PC-3 (cell line): ENCODE results near the gene NLGN3. TPM values are rescaled to one million over a fixed set of nuclear protein-coding genes. Genes with fewer than 3 reads are reported as not detected.

ENCODE experiments used
- ATAC-seq: fragments of 200-7000 bp; cut with Tn5 transposase; 2 replicates; pipeline ENCODE4 v1.9.1; 2020; ENCODE audit warnings: mild to moderate bottlenecking, moderate library complexity
- BruUV-seq: library from RNA; stranded (reverse); fragments of 400-500 nt; replicated peaks from 2 replicates; lab custom pipeline; 2021; lab: Mats Ljungman, UMichigan
- CTCF ChIA-PET: fragments of 300-600 bp; sonication (Branson Sonifier 250); formaldehyde crosslinking; loops from one replicate; lab custom pipeline; 2022; ENCODE audit warnings: antibody characterized with exemption; lab: Charles Lee
- POLR2A ChIA-PET: fragments of 300-600 bp; sonication (Branson Sonifier 250); formaldehyde crosslinking; loops from one replicate; lab custom pipeline; 2022; ENCODE audit warnings: antibody characterized with exemption; ENCODE audit not compliant: unreplicated experiment; lab: Charles Lee
- DNase-seq: peaks from one replicate; pipeline ENCODE4 v3.0.0-alpha.2; 2015
- H2AFZ ChIP-seq: fragments of 300-600 bp; sonication (generic); 2 replicates; pipeline ENCODE4 v1.6.0; 2016; ENCODE audit warnings: antibody characterized with exemption, low read length
- H3F3A ChIP-seq: fragments of 300-600 bp; sonication (generic); one replicate; pipeline ENCODE4 v1.6.0; 2017; ENCODE audit warnings: antibody characterized with exemption, low read length, control low read depth, mild to moderate bottlenecking; ENCODE audit not compliant: unreplicated experiment
- H3K27ac ChIP-seq: fragments of 300-600 bp; sonication (generic); 2 replicates; pipeline ENCODE4 v1.5.1; 2016; ENCODE audit warnings: mild to moderate bottlenecking, low read length
- H3K27me3 ChIP-seq: fragments of 300-600 bp; sonication (generic); 2 replicates; pipeline ENCODE4 v1.6.1; 2016; ENCODE audit warnings: low read length, mixed read lengths
- H3K36me3 ChIP-seq: fragments of 300-600 bp; sonication (generic); 2 replicates; pipeline ENCODE4 v1.6.1; 2016; ENCODE audit warnings: low read depth, mixed run types, low read length, mixed read lengths
- H3K4me1 ChIP-seq: fragments of 300-600 bp; sonication (generic); 2 replicates; pipeline ENCODE4 v1.5.1; 2016; ENCODE audit warnings: low read length; ENCODE audit not compliant: insufficient read depth
- H3K4me2 ChIP-seq: fragments of 300-600 bp; sonication (generic); 2 replicates; pipeline ENCODE4 v1.6.0; 2016; ENCODE audit warnings: low read length
- H3K4me3 ChIP-seq: fragments of 300-600 bp; sonication (generic); 2 replicates; pipeline ENCODE4 v1.5.1; 2016; ENCODE audit warnings: mild to moderate bottlenecking, low read length, mixed read lengths
- H3K79me2 ChIP-seq: fragments of 300-600 bp; sonication (generic); 2 replicates; pipeline ENCODE4 v1.6.1; 2017; ENCODE audit warnings: low read length, mixed read lengths
- H3K9ac ChIP-seq: fragments of 300-600 bp; sonication (generic); 2 replicates; pipeline ENCODE4 v1.6.0; 2016; ENCODE audit warnings: mild to moderate bottlenecking, low read length
- H3K9me2 ChIP-seq: fragments of 300-600 bp; sonication (generic); replicated peaks from 2 replicates; pipeline ENCODE4 v1.6.1; 2016; ENCODE audit warnings: mixed run types, low read length, mixed read lengths
- H3K9me3 ChIP-seq: fragments of 300-600 bp; sonication (generic); 2 replicates; pipeline ENCODE4 v1.6.1; 2016; ENCODE audit warnings: low read length, mixed read lengths
- H4K20me1 ChIP-seq: fragments of 300-600 bp; sonication (generic); 2 replicates; pipeline ENCODE4 v1.6.1; 2016; ENCODE audit warnings: low read length, mixed read lengths
- CTCF ChIP-seq: fragments of 300-600 bp; sonication (generic); conservative IDR thresholded peaks from 2 replicates; pipeline ENCODE4 v1.5.1; 2017; ENCODE audit warnings: antibody characterized with exemption, low read depth, mild to moderate bottlenecking, low read length
- EZH2 ChIP-seq: fragments of 300-600 bp; sonication (generic); IDR thresholded peaks from one replicate; pipeline ENCODE4 v1.6.1; 2017; ENCODE audit warnings: antibody characterized with exemption, mild to moderate bottlenecking, low read length; ENCODE audit not compliant: unreplicated experiment
- EZH2phosphoT487 ChIP-seq: fragments of 300-600 bp; sonication (generic); IDR thresholded peaks from 2 replicates; pipeline ENCODE4 v1.6.1; 2018; ENCODE audit warnings: mild to moderate bottlenecking, antibody characterized with exemption, low read length, borderline replicate concordance
- intact Hi-C: fragments of 100-400 bp; cut with micrococcal nuclease; formaldehyde crosslinking; loops from 2 replicates; pipeline ENCODE4 v1.9.0; 2023
- total RNA-seq: library from RNA; depleted of rRNA; stranded (reverse); fragments of >200 nt; gene quantifications from 2 replicates; pipeline ENCODE4 v1.2.3, GENCODE V29; 2014

NLGN3 gene
- total RNA-seq, 1 experiment from 2014 or later: 0.29 TPM

GRCh38 chrX:71131510-71131909 lies 13.1 kb upstream of the NLGN3 start:
- no peaks in the 10 kb centered on the region for H3K9me3 ChIP-seq
- DNase-seq (no peak), ATAC-seq (no peak)
- H3K36me3 ChIP-seq: peaks cover 29% of the 10 kb centered on the region
- H3K4me3 ChIP-seq: no peak overlapping the region
- no peaks in the 10 kb centered on the region for H3K27me3 ChIP-seq
- no peaks in the 10 kb centered on the region for H3F3A ChIP-seq
- H3K27ac ChIP-seq: no peak overlapping the region
- H4K20me1 ChIP-seq: no peaks in the 10 kb centered on the region
- no peaks in the 10 kb centered on the region for H3K4me1 ChIP-seq
- BruUV-seq: no TSS peak
- CTCF ChIA-PET: no interaction called here
- H2AFZ ChIP-seq: no peak overlapping the region
- no peaks in the 10 kb centered on the region for H3K9me2 ChIP-seq
- POLR2A ChIA-PET: no interaction called here
- H3K9ac ChIP-seq: no peak overlapping the region
- TF ChIP-seq CTCF: no peak
- no peak for TF ChIP-seq EZH2
- no peak for TF ChIP-seq EZH2phosphoT487
- no peak overlapping the region for H3K4me2 ChIP-seq
- intact Hi-C loops: no loop called here
- H3K79me2 ChIP-seq: no peaks in the 10 kb centered on the region

GRCh38 chrX:71140440-71140839 lies 4.2 kb upstream of the NLGN3 start:
- ATAC-seq (no peak), DNase-seq (no peak)
- no peak overlapping the region for H3K4me3 ChIP-seq
- intact Hi-C loops: no loop called here
- TF ChIP-seq CTCF: no peak
- TF ChIP-seq EZH2phosphoT487: no peak
- TF ChIP-seq EZH2: no peak
- peaks cover under 1% of the 10 kb centered on the region; the same call in 1 of the 2 replicates for H3K4me1 ChIP-seq
- H3K9me3 ChIP-seq: no peaks in the 10 kb centered on the region
- no peak overlapping the region for H3K4me2 ChIP-seq
- H3K79me2 ChIP-seq: no peaks in the 10 kb centered on the region
- no peaks in the 10 kb centered on the region for H3K9me2 ChIP-seq
- BruUV-seq: no TSS peak
- no peak overlapping the region for H2AFZ ChIP-seq
- no peaks in the 10 kb centered on the region for H3K27me3 ChIP-seq
- H4K20me1 ChIP-seq: no peaks in the 10 kb centered on the region
- CTCF ChIA-PET: no interaction called here
- H3K9ac ChIP-seq: no peak overlapping the region
- no peaks in the 10 kb centered on the region for H3F3A ChIP-seq
- peaks cover 5% of the 10 kb centered on the region; the same call in 1 of the 2 replicates for H3K36me3 ChIP-seq
- POLR2A ChIA-PET: no interaction called here
- H3K27ac ChIP-seq: no peak overlapping the region

GRCh38 chrX:71143508-71143907 lies 1.1 kb upstream of the NLGN3 start:
- TF ChIP-seq EZH2phosphoT487 (no peak), CTCF (no peak)
- H3F3A ChIP-seq: no peaks in the 10 kb centered on the region
- ChIA-PET CTCF (no interaction called here), POLR2A (no interaction called here)
- H4K20me1 ChIP-seq: no peaks in the 10 kb centered on the region
- intact Hi-C loops: no loop called here
- no peaks in the 10 kb centered on the region for H3K9me2 ChIP-seq
- peaks cover 10% of the 10 kb centered on the region for H3K4me1 ChIP-seq
- no peaks in the 10 kb centered on the region for H3K27me3 ChIP-seq
- no peak for ATAC-seq
- H3K4me3 ChIP-seq: no peak overlapping the region
- no peaks in the 10 kb centered on the region for H3K9me3 ChIP-seq
- H3K36me3 ChIP-seq: no peaks in the 10 kb centered on the region; the same call in 1 of the 2 replicates
- no peak overlapping the region for H2AFZ ChIP-seq
- BruUV-seq: TSS peak; percentile 30
- H3K9ac ChIP-seq: no peak overlapping the region
- no peak overlapping the region for H3K27ac ChIP-seq
- no peaks in the 10 kb centered on the region for H3K79me2 ChIP-seq
- DNase-seq: no peak
- no peak overlapping the region for H3K4me2 ChIP-seq
